HG03565 (cell line): Measurements from ENCODE around the gene CD93.

Experiments
- ATAC-seq: cut with Tn5 transposase; IDR thresholded peaks from one replicate; pipeline ENCODE4 v1.9.1; 2021; ENCODE audit warnings: mild to moderate bottlenecking, moderate library complexity; ENCODE audit not compliant: unreplicated experiment

The CD93 gene

DNA sequence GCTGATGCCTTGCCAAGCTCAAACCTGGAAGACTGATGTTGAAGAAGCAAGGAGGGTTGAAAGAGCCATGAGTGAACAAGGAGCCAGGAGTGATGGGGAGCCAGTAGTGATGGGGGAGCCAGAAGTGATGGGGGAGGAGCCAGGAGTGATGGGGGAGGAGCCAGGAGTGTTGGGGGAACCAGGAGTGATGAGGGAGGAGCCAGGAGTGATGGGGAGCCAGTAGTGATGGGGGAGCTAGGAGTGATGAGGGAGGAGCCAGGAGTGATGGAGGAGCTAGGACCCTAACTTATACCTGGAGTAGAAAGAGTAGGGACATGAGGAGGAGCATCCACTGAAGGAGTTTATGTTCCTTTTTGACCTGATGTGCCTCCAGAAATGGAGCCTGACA, 14.6 kb upstream of the CD93 start:
- ATAC-seq: no peak

DNA sequence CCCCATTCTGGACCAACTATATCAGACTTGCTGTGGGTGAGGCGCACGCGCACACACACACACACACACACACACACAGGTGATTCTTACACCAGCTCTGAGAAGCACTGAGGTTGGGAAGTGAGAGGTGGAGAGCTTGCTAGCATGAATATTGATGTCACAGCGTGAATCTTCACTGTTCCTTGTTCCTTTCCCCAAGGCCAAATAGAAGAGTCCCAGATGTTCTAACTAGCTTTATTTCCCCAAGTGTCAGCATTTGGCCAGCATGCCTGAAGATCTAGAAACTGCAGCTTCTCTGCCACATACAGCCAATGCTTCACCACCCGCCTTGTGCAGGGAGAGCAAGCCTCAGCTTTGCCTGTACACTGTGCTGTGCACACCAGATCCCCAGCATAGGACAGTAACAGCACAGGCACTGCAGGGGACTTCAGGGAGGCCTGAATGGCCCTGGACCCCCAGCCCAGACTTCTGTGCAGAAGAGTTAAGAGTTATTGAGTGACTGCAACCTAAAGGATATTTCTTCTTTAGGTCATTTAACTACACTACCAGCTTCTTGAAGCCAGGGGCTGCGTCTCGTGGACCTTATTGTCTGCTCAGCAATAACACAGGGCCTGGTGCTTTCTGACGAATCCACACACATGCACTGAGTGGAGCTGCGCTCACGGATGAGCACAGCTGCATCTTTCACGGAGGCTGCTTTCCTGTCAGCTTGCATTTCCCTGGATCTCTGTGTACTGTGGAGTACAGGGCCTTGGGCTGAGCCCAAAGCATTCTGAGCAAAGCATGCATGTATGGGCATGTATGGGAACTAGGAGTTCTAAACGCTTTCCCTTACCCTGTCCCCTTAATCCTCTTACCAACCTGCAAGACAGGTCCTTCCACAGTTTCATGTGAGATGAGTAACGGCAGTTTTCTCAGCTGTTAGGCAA, 13.9 kb upstream of the CD93 start:
- ATAC-seq: no peak

DNA sequence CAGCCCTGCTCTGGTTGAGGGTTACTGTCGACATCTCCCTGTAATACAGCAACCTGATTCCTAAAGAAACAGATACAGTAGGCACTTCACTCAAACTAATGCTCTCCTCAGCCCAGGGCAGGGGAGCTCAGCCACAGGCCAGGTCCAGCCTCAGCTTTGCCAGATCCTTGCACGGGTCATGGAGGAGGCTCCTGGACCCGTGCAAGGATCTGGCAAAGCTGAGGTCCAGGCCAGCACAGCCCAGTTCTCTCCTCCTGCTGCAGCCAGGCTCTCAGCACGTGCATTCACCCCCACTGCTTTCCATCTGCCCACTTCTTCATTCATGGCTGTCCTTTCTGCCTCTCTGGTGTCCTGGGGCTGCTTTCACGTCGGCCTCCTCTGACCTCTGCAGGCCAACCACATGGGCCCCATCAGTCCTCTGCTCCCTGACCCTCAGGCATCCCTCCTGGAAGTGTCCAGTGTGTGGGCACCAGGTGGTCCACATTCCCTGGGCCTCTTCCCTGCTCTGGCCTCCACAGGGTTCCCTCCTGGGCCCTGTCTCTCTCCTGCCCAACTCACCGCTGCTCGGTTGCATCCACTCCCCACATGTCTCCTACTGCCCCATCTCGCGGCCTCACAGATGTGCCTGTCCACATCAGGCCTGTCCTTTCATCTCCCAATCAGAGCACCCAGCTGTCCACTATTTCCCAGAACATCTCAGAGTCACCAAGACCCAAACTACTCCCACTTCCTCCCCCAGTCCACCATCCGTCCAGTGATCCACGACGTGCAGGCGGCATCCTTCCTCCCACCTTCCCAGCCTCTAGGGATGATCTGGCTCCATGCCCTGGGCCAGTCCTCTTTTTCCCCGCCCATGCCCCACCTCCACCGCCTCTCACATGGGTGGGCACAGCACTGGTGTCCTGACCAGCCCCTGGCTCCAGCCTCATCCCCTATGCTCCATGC, 11.8 kb upstream of the CD93 start:
- no peak for ATAC-seq

DNA sequence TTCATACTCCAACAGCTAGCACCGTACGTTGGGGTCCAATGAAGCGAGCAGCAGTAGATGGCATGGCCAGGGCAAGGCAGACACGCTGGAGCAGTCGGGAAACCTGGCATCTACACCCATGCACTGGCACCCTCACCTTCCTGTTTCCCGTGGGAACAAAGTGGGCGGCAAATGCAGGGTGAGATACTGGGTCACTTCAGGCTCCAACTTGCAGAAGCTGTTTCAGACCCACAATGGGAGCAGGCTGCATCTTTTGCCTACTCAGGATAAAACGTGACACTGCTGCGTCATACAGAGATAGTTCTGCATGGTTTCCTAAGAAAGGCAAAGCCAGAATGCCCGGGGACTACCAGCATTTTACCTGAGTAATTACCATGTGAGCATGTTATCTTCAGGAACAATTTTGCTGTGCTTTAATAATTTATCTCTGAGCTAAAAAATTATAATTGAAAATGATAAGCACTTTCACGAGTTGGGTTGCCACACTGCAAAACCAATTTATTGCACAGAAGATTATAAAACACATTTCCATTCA, 10.9 kb upstream of the CD93 start:
- ATAC-seq: no peak

DNA sequence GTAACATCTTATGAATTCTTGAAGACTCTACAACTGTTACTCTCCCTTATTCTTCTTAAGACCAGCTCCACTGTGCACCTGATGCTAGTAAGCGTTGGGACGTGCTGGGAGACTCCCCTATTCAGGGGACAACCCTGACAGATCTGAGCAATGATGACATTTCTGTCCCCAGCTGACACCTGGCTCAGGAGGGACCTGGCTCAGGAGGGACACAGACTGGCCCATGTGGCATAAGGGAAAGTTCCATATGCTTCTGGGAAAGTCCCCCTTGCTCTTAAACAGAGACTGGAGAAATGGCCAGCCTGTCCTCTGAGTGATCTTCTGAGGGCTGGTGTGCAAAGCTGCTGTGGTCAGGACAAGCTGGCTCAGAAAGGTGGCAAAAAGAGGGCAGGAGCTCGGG, 10.0 kb upstream of the CD93 start:
- ATAC-seq: no peak

DNA sequence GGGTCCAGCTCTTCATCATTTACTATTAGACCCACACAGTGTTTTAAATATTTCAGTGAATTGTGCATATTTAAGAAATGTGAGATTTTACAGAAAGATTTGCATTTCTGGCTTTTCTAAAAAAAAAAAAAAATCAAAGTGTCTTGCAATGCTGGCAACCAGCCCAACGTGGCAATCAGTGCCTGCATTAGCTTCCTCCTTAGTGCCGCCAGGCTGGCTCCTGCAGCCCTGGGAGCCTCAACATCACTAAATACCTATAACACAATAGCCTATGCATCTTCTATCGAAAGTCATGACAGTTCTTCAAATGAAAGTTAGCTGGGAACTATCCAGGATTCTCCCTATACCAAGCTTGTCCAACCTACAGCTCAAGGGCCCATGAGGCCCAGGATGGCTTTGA, 9.4 kb upstream of the CD93 start:
- ATAC-seq: no peak

DNA sequence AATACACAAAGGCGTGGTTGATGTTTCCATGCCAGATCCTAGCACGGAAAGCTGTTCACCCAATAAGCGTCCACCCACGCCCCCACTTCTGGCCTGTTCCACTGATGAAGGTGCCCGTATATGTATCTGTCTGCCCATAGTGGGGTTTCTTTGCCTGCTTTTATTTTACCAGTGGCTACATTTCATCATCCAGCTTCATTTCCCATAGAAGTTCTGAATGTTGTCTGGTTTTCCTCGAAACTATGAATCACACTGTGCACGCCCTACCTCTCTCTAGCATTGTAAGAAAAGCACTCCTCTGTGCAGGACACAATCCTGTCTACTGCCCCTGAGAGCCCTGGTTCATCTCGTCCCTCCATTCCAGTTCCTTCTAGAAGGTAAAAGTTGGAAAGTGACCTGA, 8.8 kb upstream of the CD93 start:
- no peak for ATAC-seq

DNA sequence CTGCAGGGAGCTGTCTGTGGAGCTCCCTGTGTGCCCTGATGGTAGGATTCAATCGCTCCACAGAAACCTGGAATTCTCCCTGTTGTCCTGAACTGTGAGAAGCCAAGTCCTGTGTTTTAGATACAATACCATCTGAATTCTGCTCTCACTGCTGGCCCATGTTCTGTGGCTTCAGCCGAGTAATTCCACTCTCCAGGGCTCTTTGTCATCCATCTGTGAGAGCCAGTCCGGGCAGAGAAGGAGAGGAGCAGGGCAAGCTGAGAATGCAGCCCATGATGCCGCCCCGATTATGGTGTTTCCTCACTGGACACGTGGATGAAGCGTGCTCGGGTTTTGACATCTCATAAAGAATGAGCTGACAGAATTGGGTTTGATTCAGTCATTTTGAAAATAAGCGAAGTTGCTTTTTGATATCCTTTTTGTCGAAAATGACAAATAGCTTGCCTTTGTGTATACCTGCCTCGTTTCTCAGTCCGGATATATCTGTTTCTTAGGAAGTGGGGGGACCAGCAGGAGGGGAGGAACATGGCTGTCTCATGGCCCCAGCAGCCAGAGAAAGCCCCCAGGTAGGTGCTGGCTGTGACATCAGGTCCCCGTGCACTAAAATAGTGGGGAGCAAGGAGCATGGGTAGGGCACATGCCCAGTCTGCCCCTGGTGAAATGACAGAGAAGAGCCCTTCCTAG, 8.2 kb upstream of the CD93 start:
- no peak for ATAC-seq

DNA sequence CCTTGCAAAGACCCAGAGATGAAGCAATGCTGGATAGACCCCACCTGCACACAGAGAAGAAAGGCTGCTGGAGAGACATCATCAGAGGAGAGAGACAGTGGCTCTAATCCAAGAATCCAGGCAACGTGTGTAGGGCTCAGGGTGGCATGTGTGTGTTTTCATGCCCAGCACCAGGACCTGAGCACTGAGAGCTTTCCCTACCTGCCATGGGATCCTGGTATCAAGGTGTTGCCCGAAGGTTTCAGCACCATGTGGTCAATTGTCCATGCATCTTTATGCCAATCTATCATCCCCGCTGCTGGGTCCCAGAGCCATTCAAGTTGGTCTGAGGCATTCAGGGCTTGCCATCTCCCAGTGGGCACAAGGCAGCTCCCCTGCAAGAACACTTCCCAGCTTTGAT, 7.5 kb upstream of the CD93 start:
- no peak for ATAC-seq

DNA sequence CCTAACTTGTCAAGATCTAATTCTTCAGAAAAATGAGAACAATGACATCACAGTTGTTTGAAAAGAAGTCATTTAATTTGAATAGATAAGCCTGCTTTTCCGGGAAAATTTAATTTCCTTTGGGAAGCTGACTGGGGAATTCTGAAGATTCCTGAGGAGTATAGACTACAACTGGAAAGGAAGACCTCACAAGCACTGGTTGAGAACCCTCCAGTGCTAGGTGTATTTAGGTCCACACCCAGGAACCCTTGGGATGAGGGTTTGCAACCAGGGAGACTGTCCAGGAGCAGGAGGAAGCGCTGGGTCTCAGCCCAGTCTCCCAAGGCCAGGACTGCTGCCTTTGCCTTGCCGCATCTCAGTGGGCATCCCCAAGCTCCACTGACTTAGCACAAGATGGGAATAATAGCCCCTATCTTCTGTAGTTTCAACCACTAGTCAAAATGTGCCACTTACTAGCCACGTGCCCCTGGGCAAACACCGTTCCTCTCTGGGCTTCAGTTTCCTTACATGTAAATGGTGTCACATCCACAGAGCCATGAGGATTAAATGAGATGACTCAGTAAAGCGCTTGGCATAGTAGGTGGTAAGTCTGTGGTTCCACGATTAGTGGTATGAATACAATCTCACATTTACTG, 6.9 kb upstream of the CD93 start:
- no peak for ATAC-seq

DNA sequence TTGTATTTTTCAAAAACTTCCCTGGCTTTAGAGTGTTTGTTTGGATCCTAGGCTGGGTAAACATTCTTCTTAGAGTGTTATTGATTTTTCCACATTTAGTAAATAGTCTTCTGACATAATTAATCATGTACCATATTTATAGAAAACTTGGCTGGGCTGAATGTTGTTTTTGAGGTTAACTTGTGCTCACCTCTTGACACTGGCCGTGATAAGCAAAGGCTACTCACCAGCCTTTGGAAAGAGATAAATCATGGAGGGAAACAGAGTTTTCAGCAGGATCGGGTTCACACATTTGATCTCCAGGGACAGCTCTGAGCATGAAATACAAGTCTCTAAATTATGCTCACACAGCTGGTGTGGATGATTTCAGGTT, 6.2 kb upstream of the CD93 start:
- no peak for ATAC-seq

DNA sequence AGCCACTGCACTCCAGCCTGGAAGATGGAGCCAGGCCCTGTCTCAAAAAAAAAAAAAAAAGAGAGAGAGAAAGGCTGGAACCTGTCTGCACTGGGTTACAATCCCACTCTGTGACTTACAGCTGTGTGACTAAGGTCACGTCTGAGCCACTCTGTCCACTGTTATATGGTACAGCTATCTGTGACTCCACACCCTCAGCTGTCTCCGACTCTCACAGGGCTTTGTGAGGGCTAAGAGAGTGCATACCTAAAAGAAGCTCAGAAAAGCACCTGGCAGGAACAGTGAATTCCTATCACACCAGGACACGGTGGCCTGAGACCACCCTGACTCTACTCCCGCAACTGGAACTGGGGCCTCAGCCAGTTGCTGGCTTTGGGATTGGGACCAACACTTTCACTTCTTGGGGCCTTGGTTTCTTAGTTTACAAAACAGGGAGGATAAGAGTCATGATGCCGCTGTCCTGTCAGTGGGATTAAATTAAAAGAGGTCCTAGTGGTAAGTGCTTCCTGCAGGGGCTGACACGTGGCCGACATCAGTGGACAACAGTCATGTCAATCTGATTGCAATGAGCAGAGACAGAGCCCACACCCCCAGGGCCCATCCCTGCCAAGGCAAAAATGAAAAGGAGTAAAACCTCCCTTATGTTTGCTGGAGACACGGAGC, 5.7 kb upstream of the CD93 start:
- no peak for ATAC-seq

DNA sequence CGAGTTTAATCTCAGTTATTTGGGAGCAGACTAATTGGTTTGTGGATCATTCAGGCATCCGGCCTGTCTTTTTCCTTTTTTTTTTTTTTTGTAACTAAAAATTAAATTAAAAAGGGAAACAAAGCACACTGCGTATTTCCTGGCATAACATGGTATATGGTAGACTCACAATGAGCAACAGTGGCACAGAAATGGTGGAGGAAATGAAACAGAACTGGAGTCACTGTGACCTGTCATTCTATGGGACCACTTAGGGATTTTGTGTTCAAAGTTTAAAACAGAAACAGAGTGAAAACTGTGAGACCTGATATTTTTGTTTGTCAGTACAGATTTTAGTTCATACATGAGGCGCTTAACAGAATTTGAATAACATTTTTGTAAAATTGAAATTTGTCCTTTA, 4.8 kb upstream of the CD93 start:
- ATAC-seq: no peak

DNA sequence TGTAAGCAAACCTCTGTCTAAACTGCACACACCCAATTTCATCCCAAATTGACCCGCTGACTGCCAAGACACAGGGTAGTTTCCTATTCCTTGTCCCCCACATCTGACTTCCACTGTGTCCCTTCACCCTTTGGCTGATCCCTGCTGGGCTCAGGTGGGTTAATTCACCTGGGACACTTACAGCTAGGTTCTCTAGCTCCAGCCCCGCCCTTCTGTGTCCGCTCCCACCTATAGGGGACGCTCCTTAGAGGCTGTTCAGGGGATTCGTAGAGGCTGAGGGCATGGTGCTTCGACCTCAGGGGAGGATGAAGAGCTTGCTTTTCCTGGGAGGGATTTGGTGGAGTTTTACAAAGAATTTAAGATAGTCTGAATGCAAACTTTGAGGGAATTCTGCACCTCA, 4.0 kb upstream of the CD93 start:
- no peak for ATAC-seq

DNA sequence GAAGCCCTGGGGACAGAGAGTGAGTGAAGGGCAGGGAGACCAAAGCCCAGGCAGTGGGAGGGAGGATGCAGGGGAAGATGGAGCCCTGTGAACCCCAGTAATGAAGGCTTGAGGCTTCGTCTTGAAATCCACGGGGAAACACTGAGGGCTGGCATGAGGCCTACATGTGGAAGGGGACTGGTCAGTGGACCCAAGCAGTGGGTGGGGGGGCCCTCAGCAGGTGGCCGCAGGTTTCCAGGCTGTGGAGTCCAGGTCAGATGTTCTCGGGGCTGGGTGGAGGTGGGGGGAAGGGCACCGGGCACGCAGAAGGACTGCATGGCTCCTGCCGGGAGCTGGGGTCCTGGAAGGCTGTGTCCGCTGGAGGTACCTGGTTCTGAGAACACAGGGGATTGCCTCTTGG, 2.7 kb upstream of the CD93 start:
- no peak for ATAC-seq

DNA sequence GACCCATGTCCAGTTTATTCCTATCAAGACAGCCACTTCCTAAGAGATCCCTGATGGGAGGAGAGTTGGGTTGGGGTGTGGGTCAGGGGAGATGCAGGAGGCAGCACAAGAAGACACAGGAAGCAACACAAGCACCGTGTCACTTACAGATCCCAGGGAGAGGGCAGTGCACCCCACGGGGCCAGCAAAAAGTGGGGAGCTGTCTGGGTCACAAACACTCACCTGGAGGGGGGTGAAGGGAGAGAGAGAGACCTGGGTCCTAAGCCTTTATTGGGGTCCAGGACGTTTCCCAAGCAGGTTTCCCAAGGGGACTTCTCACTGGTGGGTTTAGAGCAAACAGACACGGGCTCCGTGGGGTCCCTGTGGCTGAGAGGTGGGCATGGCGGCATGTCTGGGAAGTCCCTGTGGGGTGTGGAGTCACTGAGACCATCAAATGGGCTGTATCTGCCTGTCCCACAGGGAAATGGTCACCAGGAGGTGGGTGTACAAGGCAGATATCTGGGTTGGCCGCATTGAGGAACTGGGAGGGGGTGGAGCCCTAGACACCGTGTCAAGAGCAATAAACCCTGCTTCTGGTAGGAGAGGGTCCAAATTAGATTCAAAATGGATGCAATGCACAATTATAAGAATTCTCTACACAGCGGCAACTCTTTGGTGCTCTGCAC, 1.6 kb upstream of the CD93 start:
- no peak for ATAC-seq

DNA sequence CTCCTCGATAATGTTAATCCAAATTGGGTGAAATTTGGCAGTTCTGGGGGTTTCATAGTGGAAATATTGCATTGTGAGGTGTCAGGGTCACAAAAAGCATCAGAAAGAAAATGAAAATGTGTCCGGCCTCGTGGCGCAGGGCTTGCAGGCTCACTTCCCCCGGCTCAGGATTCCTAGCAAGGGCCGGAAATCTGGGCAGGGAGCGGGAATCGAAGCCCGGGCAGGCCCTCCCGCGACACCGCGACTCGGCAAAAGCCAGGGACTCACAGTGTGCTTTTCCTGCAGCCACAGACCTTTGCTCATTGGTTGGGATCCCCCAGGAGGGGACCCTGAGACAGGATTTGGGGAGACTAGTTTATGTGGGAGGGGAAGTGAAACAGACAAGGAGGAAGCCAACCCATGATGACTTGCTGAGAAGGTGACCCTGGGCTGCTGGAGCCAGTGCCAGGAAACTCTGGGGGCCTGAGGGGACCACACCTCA, 847 bp upstream of the CD93 start:
- no peak for ATAC-seq

DNA sequence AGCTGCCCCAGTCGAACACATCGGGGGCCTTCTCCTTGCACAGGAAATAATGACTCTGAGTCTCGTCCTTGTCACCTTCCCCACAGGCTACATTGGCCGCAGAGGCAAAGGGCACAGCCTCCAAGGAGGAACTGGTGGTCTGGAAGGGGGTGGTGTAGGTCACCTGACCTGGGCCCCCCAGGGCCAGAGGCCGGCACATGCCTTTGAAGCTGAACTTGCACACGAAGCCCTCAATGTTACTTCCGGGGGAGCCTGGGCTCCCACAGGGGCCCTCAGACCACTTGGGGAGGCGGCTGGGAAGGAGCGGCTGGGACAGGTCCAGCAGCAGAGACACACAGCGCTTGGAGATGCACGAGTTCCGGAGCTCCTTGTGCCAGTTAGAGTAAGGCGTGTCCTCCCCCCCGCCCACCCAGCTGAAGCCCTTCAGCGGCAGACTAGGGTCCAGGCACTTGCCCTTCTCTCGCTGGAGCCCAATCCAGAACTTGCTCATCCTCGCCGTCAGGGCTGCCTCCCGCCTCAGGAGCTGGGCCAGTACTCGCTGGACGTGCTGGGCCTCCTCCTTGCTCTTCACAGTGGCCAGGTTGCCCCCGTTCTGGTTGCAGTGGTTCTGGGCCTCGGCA, 578 bp downstream of the CD93 start:
- no peak for ATAC-seq

DNA sequence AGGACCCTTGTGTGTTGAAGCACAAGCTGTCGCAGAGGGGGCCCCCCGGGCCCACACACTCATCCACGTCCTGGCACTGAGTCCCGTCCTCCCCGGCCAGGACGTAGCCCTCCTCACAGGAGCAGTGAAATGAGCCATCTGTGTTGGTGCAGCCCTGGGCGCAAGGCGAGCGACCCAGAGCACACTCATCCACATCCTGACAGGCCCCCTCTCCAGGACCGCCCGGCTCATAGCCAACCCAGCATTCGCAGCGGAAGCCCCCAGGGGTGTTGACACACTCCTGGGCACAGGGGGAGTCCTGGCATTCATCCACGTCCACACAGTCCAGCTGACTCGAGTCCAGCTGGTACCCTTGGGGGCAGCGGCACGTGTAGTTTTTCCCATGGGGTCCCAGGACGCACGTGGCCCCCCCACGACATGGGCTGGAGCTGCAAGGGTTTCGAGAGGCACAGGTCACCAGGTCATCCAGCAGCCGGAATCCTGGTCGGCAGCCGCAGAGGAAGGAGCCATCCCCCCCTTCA, 1.2 kb downstream of the CD93 start:
- ATAC-seq: no peak
